ENCODE data around the gene HOXA11.

Gene HOXA11

GRCh38 chr7:27191833-27192545 is 7.0 kb upstream of the HOXA11 start:
- H3K27ac ChIP-seq = no peak overlapping the region
- no peak for TF ChIP-seq CTCF (IDR thresholded peaks at IDR 0.05)
- no peak for TF ChIP-seq ZFX (IDR thresholded peaks at IDR 0.05; ENCODE audit: borderline replicate concordance)

GRCh38 chr7:27191161-27191731 is 6.2 kb upstream of the HOXA11 start:
- no peak overlapping the region for H3K27ac ChIP-seq
- TF ChIP-seq ZFX (IDR thresholded peaks at IDR 0.05; ENCODE audit: borderline replicate concordance) = no peak
- no peak for TF ChIP-seq CTCF (IDR thresholded peaks at IDR 0.05)

- TF ChIP-seq ZFX (IDR thresholded peaks at IDR 0.05; ENCODE audit: borderline replicate concordance) = no peak
- no peak for TF ChIP-seq CTCF (IDR thresholded peaks at IDR 0.05)
- no peak overlapping the region for H3K27ac ChIP-seq
Measured at GRCh38 chr7:27189997-27190748, 5.1 kb upstream of the HOXA11 start.

- TF ChIP-seq CTCF (IDR thresholded peaks at IDR 0.05) (no peak), ZFX (IDR thresholded peaks at IDR 0.05; ENCODE audit: borderline replicate concordance) (no peak)
- H3K27ac ChIP-seq = no peak overlapping the region
Measured at GRCh38 chr7:27189295-27189996, 4.4 kb upstream of the HOXA11 start.

GRCh38 chr7:27188386-27189294 is 3.6 kb upstream of the HOXA11 start:
- H3K27ac ChIP-seq = no peak overlapping the region
- TF ChIP-seq CTCF (IDR thresholded peaks at IDR 0.05) (no peak), ZFX (IDR thresholded peaks at IDR 0.05; ENCODE audit: borderline replicate concordance) (no peak)

GRCh38 chr7:27187475-27188385 is 2.7 kb upstream of the HOXA11 start:
- H3K27ac ChIP-seq = no peak overlapping the region

More at GRCh38 chr7:27187475-27188385, 2.7 kb upstream of the HOXA11 start:
- TF ChIP-seq CTCF (IDR thresholded peaks at IDR 0.05) (no peak), ZFX (IDR thresholded peaks at IDR 0.05; ENCODE audit: borderline replicate concordance) (no peak)
